K562 (cell line): ENCODE data around the gene BMP10. TPM values are rescaled to one million over a fixed set of nuclear protein-coding genes. Genes with fewer than 3 reads are reported as not detected.

Experiments used
- ATAC-seq: fragments of 200-7000 bp; cut with Tn5 transposase; 3 replicates; pipeline ENCODE4 v1.9.1; 2020; ENCODE audit warnings: moderate library complexity
- BruUV-seq: library from RNA; stranded (reverse); fragments of 400-500 nt; replicated peaks from 2 replicates; lab custom pipeline; 2021; lab: Mats Ljungman, UMichigan
- CTCF ChIA-PET: fragments of 300-600 bp; formaldehyde crosslinking; extraction: SDS; loops from one replicate; lab custom pipeline; 2021; ENCODE audit warnings: low intra/inter-chr PET ratio; lab: Yijun Ruan, JAX
- POLR2A ChIA-PET: fragments of 300-600, 350-650 bp; sonication (Branson Sonifier 250); formaldehyde crosslinking; extraction: SDS; loops from one replicate; lab custom pipeline; 2021; ENCODE audit warnings: antibody characterized with exemption, inconsistent platforms; lab: Yijun Ruan, JAX
- DNase-seq, 4 experiments: peaks; one replicate each; pipeline versions ENCODE4 v3.0.0 to v3.0.0-alpha.2; 2011 to 2018; ENCODE audit warnings: low spot score in 3 of 4, mixed read lengths in 3 of 4; ENCODE audit errors: extremely low read depth in 1 of 4
- FAIRE-seq: peaks from 2 replicates; lab custom pipeline; 2011; peaks lifted over from hg19 to GRCh38; lab: Jason Lieb, UNC
- H2AFZ ChIP-seq: 2 replicates; pipeline ENCODE4 v1.6.0; 2011; ENCODE audit warnings: low read depth, low read length, control low read depth, inconsistent platforms
- H3K27ac ChIP-seq: fragments of 200-600 bp; 3 replicates; pipeline ENCODE4 v1.8.0; 2011; ENCODE audit warnings: low read depth, mild to moderate bottlenecking, control low read depth, inconsistent platforms, low read length, moderate library complexity, mixed read lengths; ENCODE audit errors: extremely low read depth
- H3K27me3 ChIP-seq, 2 experiments: fragments of 300-600 bp in 1 of 2; 2 replicates in 1 of 2; 3 replicates in 1 of 2; pipeline versions ENCODE4 v1.6.0 to v1.8.0; 2011; ENCODE audit warnings: inconsistent platforms in 2 of 2, low read length in 2 of 2, mild to moderate bottlenecking in 1 of 2, mixed read lengths in 1 of 2, moderate library complexity in 1 of 2; ENCODE audit not compliant: control insufficient read depth in 2 of 2, insufficient read depth in 2 of 2
- H3K36me3 ChIP-seq: fragments of 300-600 bp; 3 replicates; pipeline ENCODE4 v1.8.0; 2011; ENCODE audit warnings: mild to moderate bottlenecking, low read length, inconsistent platforms; ENCODE audit not compliant: control insufficient read depth, insufficient read depth
- H3K4me1 ChIP-seq, 2 experiments: fragments of 200-600 bp in 1 of 2; replicated peaks in 1 of 2; 2 replicates in 1 of 2; 3 replicates in 1 of 2; pipeline versions ENCODE4 v1.5.1 to v1.8.0; 2011; ENCODE audit warnings: inconsistent platforms in 2 of 2, low read length in 2 of 2, mild to moderate bottlenecking in 1 of 2, mixed read lengths in 1 of 2, moderate library complexity in 1 of 2; ENCODE audit not compliant: control insufficient read depth in 2 of 2, insufficient read depth in 2 of 2
- H3K4me2 ChIP-seq: 2 replicates; pipeline ENCODE4 v1.6.1; 2011; ENCODE audit warnings: low read length, control low read depth, inconsistent platforms, mixed read lengths; ENCODE audit not compliant: insufficient read depth
- H3K4me3 ChIP-seq: fragments of 200-600 bp; sonication (generic), shearing (Covaris generic); 2 replicates; pipeline ENCODE4 v1.5.1; 2016; ENCODE audit warnings: control low read depth, inconsistent platforms
- H3K79me2 ChIP-seq: fragments of 200-600 bp; 3 replicates; pipeline ENCODE4 v1.8.0; 2011; ENCODE audit warnings: low read length, inconsistent platforms; ENCODE audit not compliant: control insufficient read depth, insufficient read depth
- H3K9ac ChIP-seq, 2 experiments: 2 replicates each; pipeline versions ENCODE4 v1.6.0 to v1.6.1; 2011; ENCODE audit warnings: low read depth in 2 of 2, low read length in 2 of 2, control low read depth in 1 of 2, inconsistent platforms in 1 of 2, mild to moderate bottlenecking in 1 of 2, mixed read lengths in 1 of 2; ENCODE audit not compliant: insufficient read depth in 1 of 2
- H3K9me1 ChIP-seq: one replicate; pipeline ENCODE4 v1.6.0; 2011; ENCODE audit warnings: inconsistent platforms, mild to moderate bottlenecking, low read length, moderate library complexity; ENCODE audit not compliant: control insufficient read depth, insufficient read depth
- H3K9me3 ChIP-seq: replicated peaks from 2 replicates; pipeline ENCODE4 v1.5.1; 2011; ENCODE audit warnings: low read depth, low read length, inconsistent platforms; ENCODE audit not compliant: control insufficient read depth, insufficient read depth
- H4K20me1 ChIP-seq: replicated peaks from 2 replicates; pipeline ENCODE4 v1.6.1; 2011; ENCODE audit warnings: low read length, inconsistent platforms, mixed read lengths; ENCODE audit not compliant: control insufficient read depth, insufficient read depth
- ARID2 ChIP-seq: fragments of 450-650 bp; IDR thresholded peaks from 2 replicates; pipeline ENCODE4 v1.6.1; 2017; ENCODE audit warnings: antibody characterized with exemption, mild to moderate bottlenecking
- CXXC5 ChIP-seq: fragments of 250-450 bp; sonication (Bioruptor Pico); IDR thresholded peaks from 2 replicates; pipeline ENCODE4 v1.8.0; 2022; ENCODE audit warnings: inconsistent platforms, mild to moderate bottlenecking, moderate library complexity
- MAZ ChIP-seq, 2 experiments: fragments of 450-650 bp in 1 of 2; sonication (generic) in 1 of 2; formaldehyde crosslinking; IDR thresholded peaks in 1 of 2; conservative IDR thresholded peaks in 1 of 2; 2 replicates each; pipeline versions ENCODE4 v1.4.0 to v1.5.0; 2020; ENCODE audit warnings: mild to moderate bottlenecking in 1 of 2, missing genetic modification reagents in 1 of 2
- RAD21 ChIP-seq, 2 experiments: fragments of 250-450 bp in 1 of 2; fragments of 450-650 bp in 1 of 2; sonication (Bioruptor Pico) in 1 of 2; formaldehyde crosslinking in 1 of 2; IDR thresholded peaks in 1 of 2; conservative IDR thresholded peaks in 1 of 2; 2 replicates each; pipeline versions ENCODE4 v1.4.0 to v1.8.0; 2020 to 2022; ENCODE audit warnings: mild to moderate bottlenecking in 2 of 2, moderate library complexity in 1 of 2
- REST ChIP-seq, 2 experiments: fragments of 450-650 bp; formaldehyde crosslinking in 1 of 2; IDR thresholded peaks; 2 replicates each; pipeline versions ENCODE4 v1.4.0 to v1.6.1; 2014 to 2020; ENCODE audit warnings: mild to moderate bottlenecking in 2 of 2, borderline replicate concordance in 1 of 2, low read depth in 1 of 2
- ZNF668 ChIP-seq: fragments of 250-450 bp; sonication (Bioruptor Pico); IDR thresholded peaks from 2 replicates; pipeline ENCODE4 v1.8.0; 2022; ENCODE audit warnings: mild to moderate bottlenecking, inconsistent platforms
- ZNF77 ChIP-seq: fragments of 250-450 bp; sonication (Bioruptor Pico); IDR thresholded peaks from 2 replicates; pipeline ENCODE4 v1.5.0; 2020
- WGBS: fragments of 100-300 bp; shearing (Covaris generic); methylation state at CpG from one replicate; pipeline ENCODE4 v1.1.6; 2016; ENCODE audit warnings: low coverage, mixed read lengths; ENCODE audit not compliant: insufficient coverage; ENCODE audit errors: missing lambda C conversion rate; 5-methylcytosine and 5-hydroxymethylcytosine counted together
- in situ Hi-C: fragments of 300-500 bp; cut with MboI; formaldehyde crosslinking; loops from 4 replicates; pipeline ENCODE4 v1.15.0; 2018; ENCODE audit warnings: inconsistent platforms, mixed read lengths
- intact Hi-C: fragments of 100-400 bp; cut with micrococcal nuclease; formaldehyde crosslinking; loops from 2 replicates; pipeline ENCODE4 v1.14.2; 2022
- polyA plus RNA-seq, 8 experiments: library from polyadenylated mRNA; depleted of rRNA in 4 of 8; stranded (reverse) in 5 of 8; unstranded in 3 of 8; fragments of >200 nt; fragmentation: Nextera tagmentation in 2 of 8; fragmentation: Illumina TruSeq in 1 of 8; extraction: Ambion mirVana in 2 of 8; extraction: Trizol in 1 of 8; gene quantifications; 2 replicates each; pipeline versions ENCODE4 v1.2.1 to v1.2.3, GENCODE V29; 2011 to 2014; ENCODE audit warnings: inconsistent platforms in 1 of 8, missing spikeins in 1 of 8
- total RNA-seq, 7 experiments: library from RNA; depleted of rRNA in 6 of 7; stranded (reverse); fragments of >200 nt in 6 of 7; fragmentation: Illumina TruSeq in 2 of 7; extraction: Trizol in 2 of 7; gene quantifications; 2 replicates each; pipeline versions ENCODE4 v1.2.1 to v1.2.3, GENCODE V29; 2011 to 2021; ENCODE audit warnings: low replicate concordance in 1 of 7
- TF ChIP-seq, protein P1 (sequence below), 3 experiments: IDR thresholded peaks in 2 of 3; conservative IDR thresholded peaks in 1 of 3; 2 replicates each; pipeline ENCODE4 v1.5.1; 2011 to 2012; ENCODE audit warnings: low read length in 3 of 3, mild to moderate bottlenecking in 3 of 3, control low read depth in 2 of 3, improper control_type of control experiment in 1 of 3, inconsistent platforms in 1 of 3, low read depth in 1 of 3, mixed read lengths in 1 of 3, moderate library complexity in 1 of 3; ENCODE audit not compliant: insufficient read depth in 2 of 3

The BMP10 gene
- total and polyA plus RNA-seq, 9 of the 15 experiments (the other 6 are each of a cell fraction or from before 2014, with no cell fraction given), result 0.11 to 0.91 (median 0.43) TPM

DNA sequence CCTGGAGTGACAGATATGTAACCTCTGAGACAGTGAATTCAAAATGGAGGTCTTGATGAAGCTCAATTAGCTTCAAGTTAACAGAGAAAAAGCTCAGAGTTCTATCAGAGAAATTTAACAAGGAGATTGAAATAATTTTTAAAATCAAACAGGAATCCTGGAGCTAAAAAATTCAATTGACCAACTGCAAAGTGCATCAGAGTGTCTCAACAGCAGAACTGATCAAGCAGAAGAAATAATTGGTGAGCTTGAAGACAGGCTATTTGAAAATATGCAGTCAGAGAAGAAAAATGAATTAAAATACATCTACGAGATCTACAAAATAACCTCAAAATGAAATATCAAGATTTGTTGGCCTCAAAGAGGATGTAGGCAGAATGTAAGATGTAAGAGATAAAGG lies 30.4 kb upstream of the BMP10 start (continued):
- TF ChIP-seq ZNF668 (CRISPR knock-in tag) (no peak), ZNF77 (CRISPR knock-in tag) (no peak), ARID2 (no peak)

DNA sequence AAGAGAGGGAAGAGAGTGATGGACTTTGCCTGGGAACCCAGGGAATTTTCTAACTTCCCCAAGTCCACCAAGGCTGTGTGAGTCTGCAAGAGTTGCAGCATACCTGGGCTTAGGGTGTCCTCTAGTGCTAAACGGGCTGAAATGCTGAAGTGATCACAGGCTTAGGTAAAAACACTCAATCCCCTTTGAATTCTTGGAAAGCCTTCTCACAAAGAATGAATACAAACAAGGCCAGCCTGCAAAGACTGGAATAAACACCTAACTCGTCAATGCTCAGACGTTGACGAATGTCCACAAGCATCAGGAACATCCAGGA lies 30.0 kb upstream of the BMP10 start:
- H4K20me1 ChIP-seq, result no peaks in the 10 kb centered on the region
- H2AFZ ChIP-seq, result no peak overlapping the region
- intact Hi-C loops (no loop called here), in situ Hi-C loops (loop anchor here (5.0 kb wide), 1 partner anchor 54 kb away; no protein-coding TSS in a partner anchor)
- peaks cover 6% of the 10 kb centered on the region for H3K9me3 ChIP-seq
- no peaks in the 10 kb centered on the region for H3K9me1 ChIP-seq
- BruUV-seq, result no TSS peak
- 16% methylated on average over 4 of the region's 4 CpGs for WGBS
- FAIRE-seq (no peak), ATAC-seq (no peak), DNase-seq (no peak)
- H3K9ac ChIP-seq, result no peak overlapping the region
- POLR2A ChIA-PET, result no interaction called here
- no peaks in the 10 kb centered on the region for H3K36me3 ChIP-seq
- H3K79me2 ChIP-seq, result no peaks in the 10 kb centered on the region
- 0 out of 5 replicates have a peak, but pooled peaks cover 0 to 5% of the 10 kb centered on the region in 2 experiments for H3K27me3 ChIP-seq
- H3K4me2 ChIP-seq, result no peak overlapping the region
- H3K27ac ChIP-seq, result no peak overlapping the region
- CTCF ChIA-PET, result interaction anchor here (0.8 kb wide), 1 partner anchor 148 kb away, joined by 3 read pairs; no protein-coding TSS in a partner anchor
- H3K4me3 ChIP-seq, result no peak overlapping the region
- TF ChIP-seq REST (IDR thresholded peaks at IDR 0.05; ENCODE audit: borderline replicate concordance), result peak; percentile 43; the same call in 1 of the 2 replicates
- TF ChIP-seq REST (CRISPR knock-in tag; IDR thresholded peaks at IDR 0.05; ENCODE audit: low read depth), result no peak
- peak in 1 of 2 experiments; percentile 67; a peak in 2 of 4 replicates for TF ChIP-seq RAD21 (CRISPR knock-in tag; conservative IDR thresholded peaks at IDR 0.05 in 1 of 2, IDR thresholded peaks at IDR 0.05 in 1 of 2)
- no peak for TF ChIP-seq MAZ (CRISPR knock-in tag; conservative IDR thresholded peaks at IDR 0.05 in 1 of 2, IDR thresholded peaks at IDR 0.05 in 1 of 2)
- TF ChIP-seq CXXC5 (CRISPR knock-in tag), result no peak
- TF ChIP-seq, protein P1, sequence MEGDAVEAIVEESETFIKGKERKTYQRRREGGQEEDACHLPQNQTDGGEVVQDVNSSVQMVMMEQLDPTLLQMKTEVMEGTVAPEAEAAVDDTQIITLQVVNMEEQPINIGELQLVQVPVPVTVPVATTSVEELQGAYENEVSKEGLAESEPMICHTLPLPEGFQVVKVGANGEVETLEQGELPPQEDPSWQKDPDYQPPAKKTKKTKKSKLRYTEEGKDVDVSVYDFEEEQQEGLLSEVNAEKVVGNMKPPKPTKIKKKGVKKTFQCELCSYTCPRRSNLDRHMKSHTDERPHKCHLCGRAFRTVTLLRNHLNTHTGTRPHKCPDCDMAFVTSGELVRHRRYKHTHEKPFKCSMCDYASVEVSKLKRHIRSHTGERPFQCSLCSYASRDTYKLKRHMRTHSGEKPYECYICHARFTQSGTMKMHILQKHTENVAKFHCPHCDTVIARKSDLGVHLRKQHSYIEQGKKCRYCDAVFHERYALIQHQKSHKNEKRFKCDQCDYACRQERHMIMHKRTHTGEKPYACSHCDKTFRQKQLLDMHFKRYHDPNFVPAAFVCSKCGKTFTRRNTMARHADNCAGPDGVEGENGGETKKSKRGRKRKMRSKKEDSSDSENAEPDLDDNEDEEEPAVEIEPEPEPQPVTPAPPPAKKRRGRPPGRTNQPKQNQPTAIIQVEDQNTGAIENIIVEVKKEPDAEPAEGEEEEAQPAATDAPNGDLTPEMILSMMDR (IDR thresholded peaks at IDR 0.05 in 2 of 3, conservative IDR thresholded peaks at IDR 0.05 in 1 of 3; ENCODE audit: insufficient read depth in 2 of 3, low read depth in 1 of 3, low read length in 3 of 3), result peak in 2 of 3 experiments; percentile 18 to 26; a peak in 2 of 6 replicates
- H3K4me1 ChIP-seq, result no peaks in the 10 kb centered on the region
